GM12874 (cell line): ENCODE results near the gene RPS6KC1.

Source experiments
- CTCF ChIP-seq: IDR thresholded peaks from 2 replicates; pipeline ENCODE4 v1.5.1; 2011; ENCODE audit warnings: low read depth, mild to moderate bottlenecking, control low read depth, low read length, moderate library complexity; ENCODE audit not compliant: insufficient read depth

Gene RPS6KC1

GRCh38 chr1:213269829-213270228 lies 218.8 kb downstream of the RPS6KC1 start:
- TF ChIP-seq CTCF, result no peak

- no peak for TF ChIP-seq CTCF
These were observed 222.5 kb downstream of the RPS6KC1 start for GRCh38 chr1:213273546-213273945.

GRCh38 chr1:213274140-213274539 lies 223.1 kb downstream of the RPS6KC1 start:
- TF ChIP-seq CTCF, result no peak

- TF ChIP-seq CTCF, result no peak
These were observed 224.3 kb downstream of the RPS6KC1 start for GRCh38 chr1:213275293-213275692.

- TF ChIP-seq CTCF, result no peak
These were observed 225.2 kb downstream of the RPS6KC1 start for GRCh38 chr1:213276236-213276635.

- no peak for TF ChIP-seq CTCF
These were observed 226.0 kb downstream of the RPS6KC1 start for GRCh38 chr1:213277036-213277435.

GRCh38 chr1:213279410-213279809 lies 228.4 kb downstream of the RPS6KC1 start:
- no peak for TF ChIP-seq CTCF
